Ovary (tissue), 10 donors: ENCODE data around the gene ITPR3. TPM values are rescaled to one million over a fixed set of nuclear protein-coding genes. Genes with fewer than 3 reads are reported as not detected.
A peak's percentile ranks its signal among the peaks of the same experiment; 100 is the strongest.

Experiments used
- DNase-seq, 5 donors: peaks; one replicate each; pipeline ENCODE4 v3.0.0-alpha.2; 2019 to 2020
- H3K27ac ChIP-seq, 2 donors: fragments of 200-600 bp; one replicate each; pipeline versions ENCODE4 v1.5.1 to v1.8.0; 2019 to 2022
- H3K27me3 ChIP-seq: fragments of 200-600 bp; one replicate; pipeline ENCODE4 v1.8.0; 2022
- H3K36me3 ChIP-seq: fragments of 200-600 bp; sonication (generic); one replicate; pipeline ENCODE4 v1.5.1; 2019
- H3K4me1 ChIP-seq: one replicate; pipeline ENCODE4 v1.8.1; 2013; ENCODE audit warnings: mild to moderate bottlenecking, moderate library complexity; ENCODE audit not compliant: insufficient read depth
- H3K4me3 ChIP-seq: fragments of 200-600 bp; sonication (generic); one replicate; pipeline ENCODE4 v1.5.1; 2017
- H3K9me3 ChIP-seq, 2 donors: fragments of 200-600 bp in 1 of 2; sonication (generic) in 1 of 2; one replicate each; pipeline versions ENCODE4 v1.5.1 to v1.8.1; 2013 to 2019; ENCODE audit warnings: mild to moderate bottlenecking in 1 of 2, moderate library complexity in 1 of 2
- EP300 ChIP-seq: sonication (generic); formaldehyde crosslinking; IDR thresholded peaks from one replicate; pipeline ENCODE4 v1.6.1; 2017; ENCODE audit warnings: antibody characterized with exemption
- POLR2A ChIP-seq: fragments of 450-650 bp; IDR thresholded peaks from one replicate; pipeline ENCODE4 v1.6.1; 2017; ENCODE audit warnings: antibody characterized with exemption, mild to moderate bottlenecking, moderate library complexity
- WGBS, 3 donors: extraction: QIAGEN DNeasy Blood & Tissue Kit in 1 of 3; methylation state at CpG; one replicate each; pipeline versions ENCODE4 v1.1.5 to v1.1.7; 2013 to 2017; 5-methylcytosine and 5-hydroxymethylcytosine counted together
- intact Hi-C, 4 donors: fragments of 100-400 bp; cut with DNase I; formaldehyde crosslinking; loops; one replicate each; pipeline versions ENCODE4 v1.11.0 to v1.15.1; 2022 to 2023
- long read RNA-seq, 3 donors: library from polyadenylated mRNA in 2 of 3; unstranded in 2 of 3; transcript quantifications; one replicate each; pipeline ENCODE4 v2.0.0 and lab custom pipeline, GENCODE V29; 2021 to 2026
- polyA plus RNA-seq, 2 donors: library from polyadenylated mRNA; stranded (reverse); fragments of 200-250 nt in 1 of 2; fragments of 350-450 nt in 1 of 2; fragmentation: Illumina TruSeq in 1 of 2; extraction: RNeasy Lipid Tissue Mini Kit (QIAGEN cat#74804) in 1 of 2; gene quantifications; one replicate each; pipeline ENCODE4 v1.2.3, GENCODE V29; 2013 to 2014
- total RNA-seq, 7 donors: library from RNA; depleted of rRNA in 2 of 7; stranded (reverse); fragments of >200 nt in 2 of 7; fragmentation: NEBNext Ultra II Directional in 3 of 7; extraction: Animal tissue kit (Norgen Biotek cat#: 25700) in 3 of 7; gene quantifications; one replicate each; pipeline versions ENCODE4 v1.1.0 to v1.2.4, GENCODE V29; 2016 to 2023
- TF ChIP-seq, protein P1 (sequence below), 3 donors: fragments of 450-650 bp in 2 of 3; fragments of 200-600 bp in 1 of 3; IDR thresholded peaks; one replicate each; pipeline versions ENCODE4 v1.5.1 to v1.8.0; 2016 to 2022; ENCODE audit warnings: antibody characterized with exemption in 3 of 3, mild to moderate bottlenecking in 1 of 3
- donor health status: DM: no; HTN: no; CAD: no; lungs with moderate emphysema.
- donor health status: DM: no; HTN: no; CAD: no.
- donor health status: Bipolar disorder and iron deficiency.
- donor health status: DM: yes; HTN: yes; CAD: no.
- donor health status: DM: no; HTN: no; CAD: no.
- donor health status: DM: yes; HTN: yes; CAD: no.

The ITPR3 gene
- 10 to 100 TPM in 6 of 7 donors, 1 to 10 TPM in 1; 3.7 to 31.1 (median 20.1) TPM for total RNA-seq
- 1 to 10 TPM; 3.6 to 6.9 TPM for polyA plus RNA-seq
- long read RNA-seq, donor 1, partial matches to known transcripts = 20 of 28 reads
- long read RNA-seq, donor 1, other reads (novel, unspliced or antisense) = 8 of 28 reads
- long read RNA-seq, donor 2 = 0 reads
- long read RNA-seq, donor 3, full-length matches to known transcripts = 1 of 54 reads
- long read RNA-seq, donor 3, partial matches to known transcripts = 38 of 54 reads
- long read RNA-seq, donor 3, other reads (novel, unspliced or antisense) = 15 of 54 reads

DNA sequence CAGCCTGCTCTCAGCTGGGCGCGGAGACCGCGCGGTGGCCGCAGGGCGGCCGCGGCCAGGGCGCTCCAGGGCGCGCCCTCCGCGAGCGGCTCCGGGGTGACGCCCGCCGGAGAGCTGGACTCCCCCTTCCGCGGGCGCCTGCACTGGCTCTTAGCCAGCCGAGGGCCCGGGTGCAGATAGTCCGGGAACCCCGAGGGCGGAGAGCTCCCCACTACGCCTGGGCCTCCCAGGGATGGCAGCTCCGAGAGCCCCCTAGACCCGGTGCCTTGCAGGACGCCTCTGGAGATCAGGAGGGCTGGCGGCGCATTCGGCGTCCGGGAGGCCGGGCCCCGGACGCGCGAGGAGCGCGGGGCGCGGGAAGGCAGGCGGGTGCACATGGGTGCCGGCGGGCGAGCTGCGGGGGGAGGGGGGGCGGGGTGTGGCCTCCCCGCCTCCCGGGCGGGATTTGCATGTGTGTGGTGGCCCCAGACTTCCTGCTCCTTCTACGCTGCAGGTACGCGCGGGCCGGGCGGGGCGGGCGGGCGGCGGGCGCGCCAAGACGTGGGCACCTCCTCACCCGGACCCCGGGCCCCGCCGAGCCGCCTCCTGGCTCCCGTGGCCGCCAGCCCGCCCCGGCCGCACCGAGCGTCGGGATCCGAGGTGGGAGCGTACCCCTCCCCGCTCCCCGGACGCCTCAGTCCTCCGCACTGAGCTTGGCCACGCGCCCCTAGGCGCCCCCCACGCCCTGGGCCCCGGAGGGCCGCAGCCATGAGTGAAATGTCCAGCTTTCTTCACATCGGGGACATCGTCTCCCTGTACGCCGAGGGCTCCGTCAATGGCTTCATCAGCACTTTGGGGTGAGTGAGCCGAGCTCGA, at the start of gene ITPR3:
ITPR3 (plus strand) TSS at position 467 of the 855 bp plus-strand sequence; CDS start at position 748, 281 bp downstream.
- Histone ChIP-seq H3K9me3 (no peaks in the 10 kb centered on the region), H3K36me3 (no peaks in the 10 kb centered on the region), H3K27ac (peak within 1 kb of the TSS; percentile 52 to 62), H3K4me1 (no peaks in the 10 kb centered on the region), H3K4me3 (peak within 1 kb of the TSS; percentile 51), H3K27me3 (no peaks in the 10 kb centered on the region)
- peak; percentile 44 to 71 (median 54) for DNase-seq
- intact Hi-C loops = loop anchor here in 1 of 4 donors (5.0 kb wide), 1 partner anchor 34 kb away; no protein-coding TSS in a partner anchor
- 0% methylated on average over 25 to 99 of the region's 99 CpGs for WGBS, 3 donors
- TF ChIP-seq EP300 = no peak
- TF ChIP-seq, protein P1, sequence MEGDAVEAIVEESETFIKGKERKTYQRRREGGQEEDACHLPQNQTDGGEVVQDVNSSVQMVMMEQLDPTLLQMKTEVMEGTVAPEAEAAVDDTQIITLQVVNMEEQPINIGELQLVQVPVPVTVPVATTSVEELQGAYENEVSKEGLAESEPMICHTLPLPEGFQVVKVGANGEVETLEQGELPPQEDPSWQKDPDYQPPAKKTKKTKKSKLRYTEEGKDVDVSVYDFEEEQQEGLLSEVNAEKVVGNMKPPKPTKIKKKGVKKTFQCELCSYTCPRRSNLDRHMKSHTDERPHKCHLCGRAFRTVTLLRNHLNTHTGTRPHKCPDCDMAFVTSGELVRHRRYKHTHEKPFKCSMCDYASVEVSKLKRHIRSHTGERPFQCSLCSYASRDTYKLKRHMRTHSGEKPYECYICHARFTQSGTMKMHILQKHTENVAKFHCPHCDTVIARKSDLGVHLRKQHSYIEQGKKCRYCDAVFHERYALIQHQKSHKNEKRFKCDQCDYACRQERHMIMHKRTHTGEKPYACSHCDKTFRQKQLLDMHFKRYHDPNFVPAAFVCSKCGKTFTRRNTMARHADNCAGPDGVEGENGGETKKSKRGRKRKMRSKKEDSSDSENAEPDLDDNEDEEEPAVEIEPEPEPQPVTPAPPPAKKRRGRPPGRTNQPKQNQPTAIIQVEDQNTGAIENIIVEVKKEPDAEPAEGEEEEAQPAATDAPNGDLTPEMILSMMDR (IDR thresholded peaks at IDR 0.05) = no peak
- TF ChIP-seq POLR2A = no peak

DNA sequence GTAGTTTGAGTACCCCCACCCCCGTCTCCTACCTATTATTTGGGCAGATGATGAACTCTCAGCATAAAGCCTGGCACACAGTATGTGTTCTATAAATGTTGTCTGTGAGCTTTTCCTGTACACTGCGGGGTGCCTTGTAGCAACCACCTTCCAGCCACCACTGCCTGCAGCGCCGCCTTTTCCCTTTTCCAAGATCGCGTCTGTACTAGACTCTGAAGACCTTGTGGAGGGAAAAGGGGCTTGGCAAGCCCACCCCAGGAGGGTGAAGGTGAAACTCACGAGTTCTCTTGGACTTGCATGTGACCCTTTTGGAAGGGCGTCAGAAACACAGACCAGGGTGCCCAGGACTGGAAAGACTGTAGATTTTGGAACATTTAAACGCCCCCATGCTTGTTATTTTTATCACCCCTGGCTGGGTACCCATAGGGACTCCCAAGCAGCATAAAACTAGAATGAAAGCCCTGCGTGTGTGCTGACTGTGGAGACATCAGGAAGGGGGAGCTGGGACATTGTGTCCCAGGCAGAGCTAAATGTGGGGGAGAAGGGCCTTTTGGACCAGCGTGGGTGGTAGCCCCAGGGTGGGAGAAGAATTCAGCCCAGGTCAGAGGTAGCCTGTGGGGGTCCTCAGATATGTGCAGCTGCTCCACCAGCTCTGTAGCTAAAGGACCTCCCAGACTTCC, 49.3 kb upstream of the ITPR3 start:
- WGBS, 3 donors = 33 to 46% (median 34%) methylated on average over 11 of the region's 11 CpGs
- H3K36me3 ChIP-seq = no peaks in the 10 kb centered on the region
- H3K4me1 ChIP-seq = peaks cover 2% of the 10 kb centered on the region
- DNase-seq = peak in 1 of 5 donors; percentile 28
- TF ChIP-seq, protein P1 (IDR thresholded peaks at IDR 0.05) = no peak
- TF ChIP-seq POLR2A (no peak), EP300 (no peak)
- H3K4me3 ChIP-seq = peak overlapping the region; percentile 58
- intact Hi-C loops = no loop called here
- H3K27ac ChIP-seq = peak overlapping the region; percentile 66 to 80
- no peaks in the 10 kb centered on the region for H3K9me3 ChIP-seq
- H3K27me3 ChIP-seq = no peaks in the 10 kb centered on the region

DNA sequence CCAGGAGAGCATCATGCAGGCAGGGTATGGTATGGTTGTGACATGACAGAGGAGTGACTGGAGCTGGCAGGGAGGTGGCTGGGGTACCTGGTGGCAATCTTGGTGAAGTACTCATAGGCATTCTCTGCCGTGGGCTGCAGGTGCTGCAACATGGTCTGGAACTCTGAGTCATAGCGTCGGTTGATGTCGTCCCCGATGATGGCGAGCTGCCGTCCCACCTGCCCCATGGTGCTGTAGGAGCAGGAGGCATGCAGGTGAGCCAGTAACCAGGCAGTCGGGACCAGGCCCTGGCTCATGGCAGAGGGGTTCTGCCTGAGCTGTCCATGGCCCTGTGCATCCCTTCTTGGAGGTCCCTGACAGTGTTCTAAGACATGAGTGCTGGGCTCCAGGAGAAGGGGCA, 45.9 kb upstream of the ITPR3 start:
- H3K9me3 ChIP-seq = no peaks in the 10 kb centered on the region
- no peaks in the 10 kb centered on the region for H3K36me3 ChIP-seq
- no peak overlapping the region for H3K4me3 ChIP-seq
- no peak for TF ChIP-seq POLR2A
- TF ChIP-seq, protein P1 (IDR thresholded peaks at IDR 0.05) = no peak
- no peak for TF ChIP-seq EP300
- WGBS, 3 donors = 90 to 94% (median 93%) methylated on average over 8 of the region's 8 CpGs
- H3K27me3 ChIP-seq = no peaks in the 10 kb centered on the region
- no peak for DNase-seq
- H3K4me1 ChIP-seq = peaks cover 11% of the 10 kb centered on the region
- intact Hi-C loops = loop anchor here in 1 of 4 donors (5.0 kb wide), 1 partner anchor 212 kb away; the partner anchor contains the start of gene LEMD2
- no peak overlapping the region for H3K27ac ChIP-seq

DNA sequence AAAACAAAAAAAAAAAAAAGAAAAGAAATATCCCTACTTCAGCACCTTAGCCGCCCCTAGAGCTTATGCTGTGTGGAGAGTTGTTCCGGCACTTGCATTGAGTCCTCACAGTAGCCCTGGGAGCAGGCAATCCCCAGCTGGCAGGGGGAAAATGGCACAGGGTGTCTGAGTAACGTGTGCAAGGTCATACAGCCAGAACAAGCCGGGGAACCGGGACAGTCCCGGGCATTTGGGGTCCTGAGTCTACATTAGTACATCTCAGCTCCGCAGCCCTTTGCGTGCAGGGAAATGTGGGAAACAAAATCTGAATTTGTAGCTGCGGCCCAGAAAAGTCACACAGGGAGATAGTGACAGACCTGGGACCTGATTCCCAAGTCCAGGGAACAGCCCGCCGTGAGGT, 44.5 kb upstream of the ITPR3 start:
- no peak for DNase-seq
- Histone ChIP-seq H3K27me3 (no peaks in the 10 kb centered on the region), H3K27ac (peak overlapping the region in 1 of 2 donors; percentile 5), H3K4me1 (peaks cover 10% of the 10 kb centered on the region), H3K36me3 (no peaks in the 10 kb centered on the region), H3K9me3 (no peaks in the 10 kb centered on the region), H3K4me3 (no peak overlapping the region)
- no peak for TF ChIP-seq POLR2A
- WGBS, 3 donors = 82 to 92% (median 86%) methylated on average over 11 of the region's 11 CpGs
- intact Hi-C loops = loop anchor here in 1 of 4 donors (5.0 kb wide), 1 partner anchor 211 kb away; the partner anchor contains the start of gene LEMD2
